Thymus (tissue), 14 donors: ENCODE data around the gene B3GAT1. TPM values are rescaled to one million over a fixed set of nuclear protein-coding genes. Genes with fewer than 3 reads are reported as not detected.
"Not testable (repeated sequence)": the region's sequence is repeated elsewhere in the genome, so short reads cannot be mapped to it uniquely, and the experiment has no call there.

Source experiments
- DNase-seq, 9 donors: peaks; one replicate each; pipeline ENCODE4 v3.0.0-alpha.2; 2013; ENCODE audit warnings: low spot score in 9 of 9, low read depth in 6 of 9, missing footprints in 1 of 9
- H3K27ac ChIP-seq, 2 donors: one replicate each; pipeline ENCODE4 v1.5.1; 2013; ENCODE audit warnings: control low read depth in 1 of 2, low read depth in 1 of 2, low read length in 1 of 2, mild to moderate bottlenecking in 1 of 2, moderate library complexity in 1 of 2
- H3K27me3 ChIP-seq, 2 donors: one replicate each; pipeline ENCODE4 v1.5.1; 2013; ENCODE audit warnings: low read length in 1 of 2; ENCODE audit not compliant: control insufficient read depth in 2 of 2, insufficient read depth in 1 of 2
- H3K36me3 ChIP-seq, 2 donors: one replicate each; pipeline ENCODE4 v1.5.1; 2013; ENCODE audit warnings: low read length in 1 of 2, mild to moderate bottlenecking in 1 of 2, moderate library complexity in 1 of 2; ENCODE audit not compliant: control insufficient read depth in 2 of 2, insufficient read depth in 2 of 2
- H3K4me1 ChIP-seq, 2 donors: one replicate each; pipeline ENCODE4 v1.5.1; 2013; ENCODE audit warnings: low read length in 2 of 2; ENCODE audit not compliant: control insufficient read depth in 2 of 2, insufficient read depth in 2 of 2
- H3K4me3 ChIP-seq, 2 donors: one replicate each; pipeline ENCODE4 v1.5.1; 2013; ENCODE audit warnings: low read length in 2 of 2, control low read depth in 1 of 2, mild to moderate bottlenecking in 1 of 2
- H3K9me3 ChIP-seq, 2 donors: one replicate each; pipeline ENCODE4 v1.5.1; 2013; ENCODE audit warnings: low read length in 1 of 2, mild to moderate bottlenecking in 1 of 2; ENCODE audit not compliant: control insufficient read depth in 2 of 2, insufficient read depth in 1 of 2
- WGBS: extraction: QIAGEN DNeasy Blood & Tissue Kit; methylation state at CpG from one replicate; pipeline ENCODE4 v1.1.7; 2013; 5-methylcytosine and 5-hydroxymethylcytosine counted together
- long read RNA-seq, 10 donors: transcript quantifications; one replicate each; lab custom pipeline, GENCODE V29; 2026
- polyA plus RNA-seq: library from polyadenylated mRNA; stranded (reverse); fragments of 200-250 nt; gene quantifications from one replicate; pipeline ENCODE4 v1.2.3, GENCODE V29; 2013
- total RNA-seq: library from RNA; stranded (reverse); fragments of 120-200 nt; gene quantifications from one replicate; pipeline ENCODE4 v1.2.4, GENCODE V29; 2013
- donor health status: healthy.

Gene B3GAT1, protein sequence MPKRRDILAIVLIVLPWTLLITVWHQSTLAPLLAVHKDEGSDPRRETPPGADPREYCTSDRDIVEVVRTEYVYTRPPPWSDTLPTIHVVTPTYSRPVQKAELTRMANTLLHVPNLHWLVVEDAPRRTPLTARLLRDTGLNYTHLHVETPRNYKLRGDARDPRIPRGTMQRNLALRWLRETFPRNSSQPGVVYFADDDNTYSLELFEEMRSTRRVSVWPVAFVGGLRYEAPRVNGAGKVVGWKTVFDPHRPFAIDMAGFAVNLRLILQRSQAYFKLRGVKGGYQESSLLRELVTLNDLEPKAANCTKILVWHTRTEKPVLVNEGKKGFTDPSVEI
- 0.24 TPM for total RNA-seq
- 0.43 TPM for polyA plus RNA-seq
- long read RNA-seq, donor 1: 0 reads
- long read RNA-seq, donor 2: 0 reads
- long read RNA-seq, donor 3: 0 reads
- long read RNA-seq, donor 4: 0 reads
- long read RNA-seq, donor 5: 0 reads
- long read RNA-seq, donor 6: 0 reads
- long read RNA-seq, donor 7: 0 reads
- long read RNA-seq, donor 8: 0 reads
- long read RNA-seq, donor 9: 0 reads
- long read RNA-seq, donor 10: 0 reads

- Histone ChIP-seq H3K36me3 (no peaks in the 10 kb centered on the region), H3K27me3 (peaks cover 54 to 72% of the 10 kb centered on the region in 2 donors), H3K27ac (no peak within 1 kb of the TSS), H3K4me1 (no peaks in the 10 kb centered on the region), H3K9me3 (no peaks in the 10 kb centered on the region), H3K4me3 (peak within 1 kb of the TSS in 1 of 2 donors; percentile 36)
- DNase-seq: no peak
- 3% methylated on average over 91 of the region's 94 CpGs for WGBS
Observed at GRCh38 chr11:134412203-134413042, at the start of gene B3GAT1. Gene B3GAT1 (minus strand): TSS chr11:134412242. CDS start chr11:134387659, 24,583 bp downstream.

- no peak for DNase-seq
- peaks cover 0 to 7% of the 10 kb centered on the region in 2 donors for H3K9me3 ChIP-seq
- H3K4me3 ChIP-seq: no peak overlapping the region
- peaks cover 0 to 9% of the 10 kb centered on the region in 2 donors for H3K27me3 ChIP-seq
- no peak overlapping the region for H3K27ac ChIP-seq
- no peaks in the 10 kb centered on the region for H3K36me3 ChIP-seq
- no peaks in the 10 kb centered on the region for H3K4me1 ChIP-seq
- WGBS: 82% methylated on average over 1 of the region's 1 CpG
Observed at GRCh38 chr11:134461621-134462020, 49.6 kb upstream of the B3GAT1 start.

- H3K9me3 ChIP-seq: peaks cover 0 to 13% of the 10 kb centered on the region in 2 donors
- H3K27me3 ChIP-seq: peaks cover 0 to 2% of the 10 kb centered on the region in 2 donors
- no peaks in the 10 kb centered on the region for H3K4me1 ChIP-seq
- no peak overlapping the region for H3K4me3 ChIP-seq
- no peak overlapping the region for H3K27ac ChIP-seq
- no peaks in the 10 kb centered on the region for H3K36me3 ChIP-seq
- no peak for DNase-seq
- WGBS: 89% methylated on average over 3 of the region's 3 CpGs
Observed at GRCh38 chr11:134460881-134461280, 48.8 kb upstream of the B3GAT1 start.

- H3K4me1 ChIP-seq: no peaks in the 10 kb centered on the region
- peaks cover 0 to 13% of the 10 kb centered on the region in 2 donors for H3K9me3 ChIP-seq
- H3K27me3 ChIP-seq: no peaks in the 10 kb centered on the region
- DNase-seq: no peak
- H3K36me3 ChIP-seq: no peaks in the 10 kb centered on the region
- WGBS: 76% methylated on average over 8 of the region's 8 CpGs
- no peak overlapping the region for H3K4me3 ChIP-seq
- no peak overlapping the region for H3K27ac ChIP-seq
Observed at GRCh38 chr11:134460062-134460561, 48.1 kb upstream of the B3GAT1 start.

DNA sequence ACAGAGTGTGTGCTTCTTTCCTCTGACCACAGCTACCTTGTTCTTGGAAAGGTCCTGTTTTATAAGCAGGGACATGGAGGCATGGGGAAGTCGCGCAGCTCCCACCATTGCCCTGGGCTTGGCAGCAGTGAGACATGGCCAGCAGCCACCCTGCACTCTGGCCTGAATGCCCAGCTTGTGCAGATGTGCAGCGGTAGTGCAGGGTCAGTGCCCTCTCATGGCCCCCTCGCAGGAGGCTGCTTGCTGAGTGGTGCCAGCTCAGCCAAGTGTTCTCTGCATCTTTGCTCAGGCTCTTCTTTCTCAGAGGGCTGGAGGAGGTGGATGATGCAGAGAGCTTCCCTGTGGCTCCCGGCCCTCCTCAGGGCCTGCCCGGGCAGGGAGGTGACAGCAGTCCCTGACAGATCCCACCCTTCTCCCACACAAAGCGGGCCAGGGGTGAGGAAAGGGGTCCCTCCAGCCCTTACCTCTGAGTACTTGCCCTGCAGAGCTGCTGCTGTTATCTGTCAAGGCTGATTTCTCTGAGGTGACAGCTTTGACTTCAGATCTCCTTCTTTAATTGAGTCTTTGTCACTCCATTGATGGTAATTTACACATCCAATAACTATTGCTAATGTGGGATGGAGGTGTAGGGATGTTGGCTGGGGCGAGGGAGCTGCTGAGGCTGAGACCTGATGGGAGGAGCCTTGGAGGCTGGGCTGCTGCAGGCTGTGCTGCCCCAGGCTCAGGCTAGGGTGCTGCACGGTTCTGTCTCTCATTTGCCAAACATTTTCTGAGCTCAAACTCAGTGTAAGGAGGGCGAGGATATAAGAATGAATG is 47.4 kb upstream of the B3GAT1 start:
- no peaks in the 10 kb centered on the region for H3K4me1 ChIP-seq
- DNase-seq: no peak
- peaks cover 0 to 13% of the 10 kb centered on the region in 2 donors for H3K9me3 ChIP-seq
- 55% methylated on average over 10 of the region's 10 CpGs for WGBS
- H3K27me3 ChIP-seq: no peaks in the 10 kb centered on the region
- no peaks in the 10 kb centered on the region for H3K36me3 ChIP-seq
- no peak overlapping the region for H3K4me3 ChIP-seq
- no peak overlapping the region for H3K27ac ChIP-seq

GRCh38 chr11:134457411-134458007 is 45.5 kb upstream of the B3GAT1 start:
- not testable (repeated sequence) for DNase-seq, H3K4me3 ChIP-seq, H3K27me3 ChIP-seq, H3K36me3 ChIP-seq, H3K27ac ChIP-seq, H3K4me1 ChIP-seq
- 93% methylated on average over 2 of the region's 2 CpGs for WGBS
- peaks cover 0 to 17% of the 10 kb centered on the region in 2 donors for H3K9me3 ChIP-seq

DNA sequence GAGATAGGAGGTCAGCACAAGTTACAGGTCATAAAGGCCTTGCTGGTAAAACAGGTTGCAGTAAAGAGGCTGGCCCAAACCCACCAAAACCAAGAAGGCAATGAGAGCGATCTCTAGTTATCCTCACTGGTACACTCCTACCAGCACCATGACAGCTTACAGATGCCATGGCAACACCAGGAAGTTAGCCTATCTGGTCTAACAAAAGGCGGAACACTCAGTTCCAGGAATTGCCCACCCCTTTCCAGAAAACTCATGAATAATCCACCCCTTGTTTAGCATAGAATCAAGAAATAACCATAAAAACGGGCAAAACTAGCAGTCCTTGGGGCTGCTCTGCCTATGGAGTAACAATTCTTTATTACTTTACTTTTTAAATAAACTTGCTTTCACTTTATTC is 43.5 kb upstream of the B3GAT1 start:
- no peaks in the 10 kb centered on the region for H3K27me3 ChIP-seq
- H3K4me3 ChIP-seq: no peak overlapping the region
- H3K27ac ChIP-seq: no peak overlapping the region
- no peaks in the 10 kb centered on the region for H3K4me1 ChIP-seq
- H3K9me3 ChIP-seq: peaks cover 0 to 17% of the 10 kb centered on the region in 2 donors
- DNase-seq: no peak
- H3K36me3 ChIP-seq: no peaks in the 10 kb centered on the region
- WGBS: 92% methylated on average over 3 of the region's 3 CpGs

DNA sequence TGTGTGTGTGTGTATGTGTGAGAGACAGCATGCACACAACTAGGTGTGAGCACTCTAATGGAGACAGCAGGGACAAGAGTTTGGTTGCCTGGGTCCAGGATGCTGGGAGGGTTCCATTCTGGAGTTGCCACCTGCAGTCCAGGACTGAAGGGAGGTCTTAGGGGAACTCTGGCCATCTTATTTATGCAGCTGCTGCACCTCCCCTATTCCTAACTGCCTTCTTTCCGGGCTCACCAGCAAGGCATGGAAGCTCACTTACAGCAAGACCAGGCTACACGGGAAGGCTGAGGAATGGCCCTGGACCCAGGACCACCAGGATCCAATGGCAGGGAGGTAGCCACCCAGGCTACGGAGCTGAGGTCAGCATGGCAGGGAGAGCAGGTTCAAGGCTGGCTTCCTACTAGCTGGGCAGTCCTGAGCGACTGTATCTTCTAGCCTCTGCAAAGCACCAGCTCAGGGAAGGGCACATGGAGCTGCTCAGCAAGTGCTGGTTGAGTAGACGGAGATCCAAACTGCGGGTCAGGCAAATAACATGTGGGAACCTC is 42.2 kb upstream of the B3GAT1 start:
- WGBS: 92% methylated on average over 6 of the region's 6 CpGs
- H3K4me1 ChIP-seq: no peaks in the 10 kb centered on the region
- no peak overlapping the region for H3K27ac ChIP-seq
- DNase-seq: no peak
- H3K4me3 ChIP-seq: no peak overlapping the region
- no peaks in the 10 kb centered on the region for H3K36me3 ChIP-seq
- H3K27me3 ChIP-seq: no peaks in the 10 kb centered on the region
- H3K9me3 ChIP-seq: peaks cover 0 to 17% of the 10 kb centered on the region in 2 donors
